DMS 273 (cell line): Measurements from ENCODE around the gene ATXN7L3B.
"Not testable (repeated sequence)": the region's sequence is repeated elsewhere in the genome, so short reads cannot be mapped to it uniquely, and the experiment has no call there.

Experiments
- DNase-seq: peaks from one replicate; lab custom pipeline; 2025; ENCODE audit not compliant: unreplicated experiment; lab: John Stamatoyannopoulos, UW

The ATXN7L3B gene, protein sequence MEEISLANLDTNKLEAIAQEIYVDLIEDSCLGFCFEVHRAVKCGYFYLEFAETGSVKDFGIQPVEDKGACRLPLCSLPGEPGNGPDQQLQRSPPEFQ

DNA sequence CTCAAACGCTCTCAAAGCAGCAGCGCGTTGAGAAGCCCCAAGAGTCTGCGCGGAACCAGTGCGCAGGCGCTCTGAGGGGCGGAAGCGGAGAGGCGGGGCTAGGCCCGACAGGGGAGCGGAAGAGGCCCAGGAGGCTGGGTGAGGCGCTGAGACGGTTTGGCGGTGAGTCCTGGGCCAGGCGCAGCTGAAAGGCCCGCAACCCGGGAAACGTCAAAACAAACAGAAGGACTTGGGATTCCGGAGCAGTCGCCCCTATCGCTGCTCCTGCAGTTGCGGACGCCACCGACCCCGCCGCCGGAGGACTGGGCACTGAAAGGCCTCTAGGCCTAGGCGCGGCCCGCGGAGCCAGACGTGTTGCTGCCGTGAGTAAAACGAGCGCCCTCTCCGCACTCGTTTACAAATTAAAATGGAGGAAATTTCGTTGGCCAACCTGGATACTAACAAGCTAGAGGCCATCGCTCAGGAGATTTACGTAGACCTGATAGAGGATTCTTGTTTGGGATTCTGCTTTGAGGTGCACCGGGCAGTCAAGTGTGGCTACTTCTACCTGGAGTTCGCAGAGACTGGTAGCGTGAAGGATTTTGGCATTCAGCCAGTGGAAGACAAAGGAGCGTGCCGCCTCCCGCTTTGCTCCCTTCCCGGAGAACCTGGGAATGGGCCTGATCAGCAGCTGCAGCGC lies at the start of gene ATXN7L3B:
Gene ATXN7L3B (plus strand): TSS at position 129 of the 679 bp plus-strand sequence. CDS start 278 bp downstream, at position 407.
- DNase-seq = peak; percentile 95

DNA sequence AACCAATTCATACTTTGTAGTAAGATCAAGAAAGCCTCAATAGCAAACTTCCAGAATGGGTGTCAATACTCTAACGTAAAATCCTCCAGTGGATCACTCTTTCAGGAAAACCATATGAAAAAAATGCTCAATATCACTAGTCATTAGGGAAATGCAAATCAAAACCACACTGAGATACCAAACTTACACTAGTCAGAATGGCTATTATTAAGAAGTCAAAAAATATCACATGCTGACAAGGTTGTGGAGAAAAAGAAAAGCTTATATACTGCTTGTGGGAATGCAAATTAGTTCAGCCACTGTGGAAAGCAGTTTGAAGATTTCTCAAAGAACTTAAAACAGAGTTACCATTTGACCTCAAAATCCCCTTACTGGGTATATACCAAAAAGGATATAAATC lies 49.5 kb upstream of the ATXN7L3B start:
- DNase-seq = no peak

DNA sequence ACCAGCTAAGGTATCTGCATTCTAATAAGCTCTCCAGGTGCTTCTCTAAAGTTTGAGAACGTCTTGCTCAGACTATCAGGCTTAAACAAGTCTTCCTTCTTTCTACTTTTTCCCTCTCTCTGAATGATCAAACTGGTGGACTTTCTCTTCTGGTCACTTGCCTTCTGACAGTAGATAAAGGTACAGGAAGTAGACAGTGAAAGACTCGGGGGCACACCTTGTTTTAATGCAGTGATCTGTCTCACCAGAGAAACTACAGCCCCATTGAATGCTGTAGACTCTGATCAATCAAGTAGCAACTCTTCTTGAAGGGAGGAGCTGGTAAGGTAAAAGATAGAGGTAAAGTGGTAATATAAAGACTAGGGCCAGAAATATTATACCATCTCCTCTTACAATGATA lies 48.1 kb upstream of the ATXN7L3B start:
- no peak for DNase-seq

DNA sequence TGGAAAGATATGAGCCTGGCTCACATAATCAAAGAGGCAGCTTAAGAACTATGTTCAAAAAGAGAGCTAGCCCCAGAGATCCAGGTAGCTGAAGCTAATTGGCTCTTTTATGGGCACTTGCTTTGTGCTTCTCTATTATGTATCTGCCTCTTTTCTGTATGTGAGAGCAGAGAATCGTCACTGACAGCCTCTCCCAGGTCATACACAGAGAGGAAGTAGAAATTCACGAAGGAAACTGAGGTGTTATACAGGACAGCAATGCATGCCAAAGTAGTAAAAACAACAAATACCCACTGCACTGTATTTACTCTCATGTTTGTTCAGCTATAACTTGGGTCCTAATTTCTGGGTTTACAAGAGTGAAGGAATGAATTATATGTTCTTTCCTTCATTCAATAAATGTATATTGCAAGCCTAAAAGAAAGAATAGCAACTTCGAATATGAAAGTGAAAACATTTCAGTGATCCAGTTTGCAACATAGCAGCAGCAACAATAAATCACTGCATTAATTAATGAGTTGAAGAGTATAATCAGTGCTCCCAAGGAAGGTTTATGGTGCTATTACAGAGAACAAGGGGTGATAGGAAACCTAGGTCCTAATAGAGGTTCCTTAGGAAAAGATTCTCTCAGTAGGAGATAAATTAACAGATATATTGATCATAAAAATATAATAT lies 47.1 kb upstream of the ATXN7L3B start:
- no peak for DNase-seq

DNA sequence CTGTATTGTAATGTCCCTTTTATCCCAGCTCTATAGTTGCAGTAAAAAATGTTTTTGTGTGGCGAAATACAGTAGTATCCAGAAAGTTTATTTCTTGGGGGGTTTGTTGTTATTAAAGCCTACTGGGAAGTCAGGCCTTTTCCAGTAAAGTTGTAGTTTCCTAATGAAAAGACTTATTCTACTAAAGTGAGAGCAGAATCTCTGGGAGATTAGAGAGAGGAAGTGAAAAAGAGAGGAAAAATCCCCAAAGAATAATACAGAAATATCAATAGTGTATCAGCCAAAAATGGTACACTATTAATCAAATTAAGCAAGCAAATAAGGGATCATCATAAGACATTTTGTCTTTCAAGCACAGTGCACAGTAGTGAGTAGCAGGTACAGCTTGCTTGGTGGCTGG lies 46.3 kb upstream of the ATXN7L3B start:
- no peak for DNase-seq

DNA sequence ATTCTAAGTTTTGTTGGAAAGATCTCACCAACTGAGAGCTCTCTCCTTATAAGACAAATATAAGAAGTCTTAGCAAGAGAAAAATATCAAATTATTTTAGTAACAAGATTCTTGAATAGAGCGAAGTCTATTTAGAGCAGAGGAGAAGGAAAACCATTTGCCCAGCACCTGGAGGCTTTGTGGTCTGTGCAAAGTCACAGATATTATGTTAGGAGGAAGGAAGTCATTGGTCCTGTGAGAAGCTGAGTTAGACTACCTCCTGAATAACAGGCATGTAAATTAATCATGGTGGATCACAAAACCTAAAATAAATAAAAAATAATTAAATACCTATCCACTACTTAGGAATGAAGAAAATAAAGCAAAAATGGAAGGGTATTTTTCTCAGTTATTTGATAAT lies 38.4 kb upstream of the ATXN7L3B start:
- no peak for DNase-seq

DNA sequence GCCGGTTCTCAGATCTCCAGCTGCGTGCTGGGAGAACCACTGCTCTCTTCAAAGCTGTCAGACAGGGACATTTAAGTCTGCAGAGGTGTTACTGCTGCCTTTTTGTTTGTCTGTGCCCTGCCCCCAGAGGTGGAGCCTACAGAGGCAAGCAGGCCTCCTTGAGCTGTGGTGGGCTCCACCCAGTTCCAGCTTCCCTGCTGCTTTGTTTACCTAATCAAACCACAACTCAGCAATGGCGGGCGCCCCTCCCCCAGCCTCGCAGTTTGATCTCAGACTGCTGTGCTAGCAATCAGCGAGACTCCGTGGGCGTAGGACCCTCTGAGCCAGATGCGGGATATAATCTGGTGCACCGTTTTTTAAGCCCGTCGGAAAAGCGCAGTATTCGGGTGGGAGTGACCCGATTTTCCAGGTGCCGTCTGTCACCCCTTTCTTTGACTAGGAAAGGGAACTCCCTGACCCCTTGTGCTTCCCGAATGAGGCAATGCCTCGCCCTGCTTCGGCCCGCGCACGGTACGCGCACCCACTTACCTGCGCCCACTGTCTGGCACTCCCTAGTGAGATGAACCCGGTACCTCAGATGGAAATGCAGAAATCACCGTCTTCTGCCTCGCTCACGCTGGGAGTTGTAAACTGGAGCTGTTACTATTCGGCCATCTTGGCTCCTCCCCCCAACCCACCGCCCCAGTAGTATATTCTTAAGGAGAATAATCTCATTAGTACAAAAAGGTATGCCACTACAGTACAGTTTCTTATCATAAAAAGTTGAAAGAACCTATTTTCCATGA lies 28.6 kb upstream of the ATXN7L3B start:
- not testable (repeated sequence) for DNase-seq

DNA sequence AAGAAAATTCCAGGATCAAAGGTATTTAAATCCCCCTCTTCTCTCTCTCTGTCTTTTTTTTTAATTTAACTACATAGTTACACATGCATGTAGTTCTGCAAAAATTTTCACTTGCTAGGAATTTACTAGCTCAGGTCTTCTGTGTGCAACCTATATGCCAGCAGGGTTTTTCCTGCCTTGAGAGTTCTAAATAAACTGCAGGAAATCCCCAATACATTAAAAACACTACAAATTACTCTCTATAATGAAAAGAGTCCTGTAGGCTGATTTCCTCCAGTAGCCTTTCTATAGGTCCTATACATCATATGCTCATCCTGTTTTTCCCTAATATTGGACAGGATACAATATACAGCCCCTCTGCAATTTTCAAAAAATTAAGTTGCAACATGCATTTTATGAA lies 27.7 kb upstream of the ATXN7L3B start:
- no peak for DNase-seq

DNA sequence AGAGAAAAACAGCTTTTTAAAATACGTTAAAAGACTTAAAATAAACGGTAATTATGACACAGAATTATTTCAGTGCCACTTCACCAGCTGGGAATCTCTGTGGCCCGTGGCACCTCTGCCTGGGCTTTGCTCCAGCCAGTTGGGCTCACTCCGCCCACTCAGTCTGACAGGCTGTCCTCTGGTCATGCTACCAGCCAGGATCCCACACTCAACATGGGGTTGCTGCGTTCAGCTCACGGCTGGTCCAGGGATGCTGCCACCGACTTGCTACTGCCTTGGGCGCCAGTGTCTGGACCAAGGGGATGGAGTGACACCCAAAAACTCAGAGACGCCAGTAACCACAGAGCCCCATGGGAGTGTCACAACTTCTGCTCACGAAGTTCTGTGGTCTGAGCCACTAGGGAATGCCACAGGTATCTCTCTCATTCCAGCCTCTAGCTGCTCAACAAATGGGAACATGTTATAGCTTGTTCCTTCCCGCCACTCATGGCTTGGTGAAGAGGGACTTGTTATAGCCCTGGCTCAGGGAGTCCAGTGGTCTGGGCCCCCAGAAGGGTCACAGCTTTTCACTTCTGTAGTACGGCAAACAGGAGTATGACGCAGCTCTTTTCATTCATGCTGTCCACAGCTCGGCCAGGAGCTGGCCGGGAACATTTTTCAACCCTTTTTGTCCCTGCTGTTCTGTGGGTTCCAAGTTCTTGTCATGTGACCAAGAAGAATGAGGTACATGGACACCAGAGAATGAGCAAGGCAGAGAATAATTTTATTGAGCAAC lies 23.4 kb upstream of the ATXN7L3B start:
- no peak for DNase-seq

DNA sequence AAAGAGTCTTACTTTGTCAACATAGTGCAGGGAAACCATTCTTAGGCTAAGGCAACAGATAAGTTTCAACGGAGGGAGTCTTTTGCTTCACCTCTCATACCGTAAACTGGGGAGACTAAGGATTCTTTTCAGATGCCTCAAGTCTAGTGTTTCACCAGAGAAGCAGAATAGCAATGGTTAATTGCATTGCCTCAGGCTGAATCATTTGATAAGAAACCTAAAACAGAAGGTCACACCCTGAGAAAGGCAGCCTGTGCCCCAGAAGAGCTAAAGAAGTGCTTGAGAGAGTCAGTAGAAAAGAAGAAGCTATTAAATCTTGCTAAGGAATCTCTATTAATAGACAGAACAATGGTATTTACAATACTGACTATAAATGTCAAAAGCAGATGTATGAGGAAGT lies 21.8 kb upstream of the ATXN7L3B start:
- no peak for DNase-seq

DNA sequence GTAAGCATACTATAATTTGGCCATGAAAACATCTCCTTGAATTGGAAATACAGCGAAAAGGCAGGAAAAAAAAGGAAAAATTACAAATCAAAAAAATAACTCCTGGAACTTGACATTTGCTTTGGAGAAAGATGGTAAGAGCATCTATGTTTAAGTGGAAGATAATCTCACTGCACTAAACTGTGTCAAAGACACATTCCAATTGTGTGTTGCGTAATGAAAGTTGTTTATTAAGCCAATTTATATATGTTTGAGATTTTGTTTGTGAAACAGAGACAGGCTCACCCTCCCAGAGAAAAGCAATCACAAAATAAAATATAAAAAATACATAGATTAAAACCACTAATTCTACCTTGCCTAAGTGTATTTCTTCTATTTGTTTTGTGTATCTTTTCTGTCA lies 11.1 kb upstream of the ATXN7L3B start:
- no peak for DNase-seq

DNA sequence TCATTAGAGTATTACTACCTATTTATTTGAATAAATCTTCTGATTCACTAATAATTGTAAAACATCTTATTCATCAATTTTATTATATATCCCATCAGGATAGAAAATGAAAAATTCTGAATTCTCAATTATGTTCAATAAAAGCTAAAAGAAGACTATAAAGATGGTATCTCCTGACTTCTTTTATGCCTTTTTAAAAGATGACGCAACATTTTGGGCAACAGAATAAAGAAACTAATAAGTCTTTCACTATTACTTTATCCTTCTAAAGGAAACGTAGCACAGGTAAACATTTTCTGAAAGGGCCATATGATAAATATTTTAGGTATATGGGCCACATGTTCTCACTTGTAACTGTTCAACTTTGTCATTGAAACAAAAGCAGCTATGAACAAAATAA lies 10.1 kb upstream of the ATXN7L3B start:
- no peak for DNase-seq

DNA sequence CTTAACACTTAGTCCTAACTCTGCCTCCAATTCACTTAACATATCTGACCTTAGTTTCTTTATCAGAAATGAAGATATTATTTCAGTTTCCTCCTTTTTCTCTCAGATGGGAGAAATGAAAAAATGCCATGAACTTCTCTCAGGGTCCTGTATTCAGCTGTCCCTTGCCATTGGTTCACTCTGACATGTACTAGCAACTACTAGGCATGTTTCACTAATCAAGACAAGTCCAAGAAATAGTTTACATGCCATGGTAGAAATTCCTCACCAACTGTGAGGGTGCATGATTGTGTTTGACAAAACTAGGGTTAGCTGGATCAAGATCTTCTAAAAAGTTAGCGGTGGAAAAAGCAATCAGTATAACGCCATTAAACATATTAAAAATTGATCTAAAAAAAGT lies 7.0 kb upstream of the ATXN7L3B start:
- DNase-seq = no peak

DNA sequence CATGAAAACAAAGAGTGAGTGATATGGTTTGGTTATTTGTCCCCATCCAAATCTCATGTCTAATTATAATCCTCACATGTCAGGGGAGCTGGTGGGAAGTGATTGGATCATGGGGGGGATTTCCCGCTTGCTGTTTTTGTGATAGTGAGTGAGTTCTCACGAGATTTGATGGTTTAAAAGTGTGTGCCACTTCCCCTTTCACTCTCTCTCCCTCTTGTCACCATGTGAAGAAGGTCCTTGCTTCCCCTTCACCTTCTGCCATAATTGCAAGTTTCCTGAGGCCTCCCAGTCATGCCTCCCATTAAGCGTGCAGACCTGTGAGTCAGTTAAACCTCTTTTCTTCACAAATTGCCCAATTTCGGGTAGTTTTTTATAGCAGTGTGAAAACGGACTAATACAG lies 2.1 kb upstream of the ATXN7L3B start:
- no peak for DNase-seq

DNA sequence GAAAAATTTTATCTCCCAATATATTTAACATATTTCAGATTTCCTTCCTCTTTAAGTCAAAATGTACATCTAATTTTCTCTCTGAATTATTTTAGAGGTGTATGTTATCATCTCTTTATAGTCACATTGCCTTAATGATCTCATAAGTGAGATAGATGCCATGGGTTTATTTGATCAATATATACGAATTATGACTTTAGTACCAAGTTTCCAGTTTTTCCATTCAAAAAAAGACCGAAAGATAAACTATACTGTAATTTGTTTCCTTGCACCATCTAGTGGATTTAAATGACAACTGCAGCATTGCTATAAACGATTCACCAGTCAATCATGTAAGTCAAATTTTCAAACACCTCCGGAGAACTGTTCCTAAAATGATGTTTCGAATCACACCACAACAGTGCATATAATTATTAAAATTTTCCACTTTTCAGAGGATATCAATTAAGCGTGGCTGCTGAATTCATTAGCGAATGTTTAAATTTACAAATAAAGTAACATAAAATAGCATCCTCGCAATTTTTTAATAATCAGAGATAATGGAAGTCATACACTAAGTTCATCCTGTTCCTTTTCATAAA lies 419 bp upstream of the ATXN7L3B start:
- peak; percentile 70 for DNase-seq

DNA sequence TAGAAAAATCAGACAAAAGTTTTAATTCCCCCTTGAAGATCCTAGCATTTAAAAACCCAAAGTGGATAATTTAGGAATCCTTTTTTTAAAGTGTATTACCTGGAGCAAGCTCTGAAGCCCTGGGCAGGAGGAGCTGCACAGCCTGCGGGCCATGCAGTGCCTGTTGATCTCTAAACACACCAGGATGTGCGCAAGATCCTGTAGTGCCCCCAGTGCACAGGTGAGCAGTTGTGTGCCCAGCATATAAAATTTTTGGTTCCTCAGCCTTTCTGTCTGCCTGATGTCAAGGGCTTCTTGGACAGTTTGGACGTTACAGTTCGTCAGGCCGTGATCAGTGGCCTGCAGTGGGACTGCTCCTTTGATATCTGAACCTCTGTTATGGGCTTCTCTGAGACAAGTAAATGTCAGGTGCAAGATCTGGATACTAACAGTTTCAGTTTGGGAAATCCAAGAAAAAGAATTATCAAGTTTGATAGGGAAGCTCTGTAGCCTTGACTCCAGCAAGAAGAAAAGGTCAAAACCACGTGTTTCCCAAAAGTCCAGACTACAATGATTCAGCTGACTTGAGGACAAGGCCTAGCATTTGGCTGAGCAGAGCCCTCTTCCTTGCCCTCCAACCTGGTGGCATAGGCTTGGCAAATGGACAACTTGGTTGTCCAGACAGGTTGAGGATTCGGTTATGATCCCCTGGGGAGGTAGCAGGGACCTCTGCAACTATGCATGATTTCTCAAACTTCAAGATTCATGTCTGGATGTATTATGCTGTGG lies 1.0 kb downstream of the ATXN7L3B start:
- DNase-seq = peak; percentile 22

DNA sequence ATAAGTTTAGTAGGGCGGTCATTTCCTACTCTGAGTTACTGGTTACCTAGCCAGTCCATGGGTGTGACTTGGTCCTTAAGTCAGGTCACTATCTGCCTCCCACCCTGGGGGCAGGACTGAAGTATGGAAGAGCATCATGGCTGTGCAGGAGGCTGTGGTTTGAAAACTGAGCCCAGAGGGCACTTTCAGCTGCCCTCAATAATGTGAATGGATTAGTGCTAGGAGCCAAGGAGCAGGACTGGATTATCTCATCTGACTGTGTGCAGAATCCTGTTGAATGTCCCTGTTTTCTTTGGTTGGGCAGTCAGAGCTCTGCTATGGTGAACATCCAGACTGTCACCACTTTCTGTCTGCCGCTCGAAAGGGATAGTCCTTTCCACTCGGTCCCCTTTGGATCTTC lies 1.6 kb downstream of the ATXN7L3B start:
- DNase-seq = no peak

DNA sequence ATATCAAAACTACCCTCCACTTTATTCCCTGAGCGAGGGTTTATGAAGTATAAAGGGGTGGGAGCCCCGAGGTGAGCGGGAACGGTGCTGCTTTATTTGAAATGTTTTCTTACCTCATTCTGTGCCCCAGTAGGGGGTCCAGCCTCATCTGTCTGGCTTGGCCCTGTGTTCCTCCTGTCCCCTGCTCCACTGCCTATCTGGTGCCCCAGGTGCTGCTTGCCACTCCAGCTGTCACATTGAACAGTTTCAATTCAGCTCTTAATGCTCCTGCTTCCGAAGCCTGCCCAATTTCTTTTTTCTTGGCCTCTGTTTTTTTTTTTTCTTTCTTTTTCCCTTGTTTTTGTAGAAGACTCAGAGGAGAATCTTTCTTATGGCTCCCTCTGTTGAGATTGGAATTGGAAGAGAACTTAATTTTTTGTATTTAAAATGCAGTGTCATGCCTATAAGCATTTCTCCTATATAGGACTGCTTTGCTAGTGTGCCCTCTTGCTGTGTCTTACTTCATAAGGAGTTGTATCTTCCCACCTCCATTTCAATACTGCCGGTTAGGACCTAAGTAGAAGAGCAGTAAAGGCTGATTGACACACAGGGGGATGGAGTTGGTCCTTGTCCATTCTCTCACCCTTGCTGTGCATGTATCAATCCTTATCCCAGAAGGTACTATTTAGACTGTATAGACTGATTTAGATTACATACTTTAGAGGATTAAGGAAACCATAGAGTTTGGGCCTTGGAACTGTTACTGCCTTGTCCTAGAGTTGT lies 2.3 kb downstream of the ATXN7L3B start:
- DNase-seq = peak; percentile 50

DNA sequence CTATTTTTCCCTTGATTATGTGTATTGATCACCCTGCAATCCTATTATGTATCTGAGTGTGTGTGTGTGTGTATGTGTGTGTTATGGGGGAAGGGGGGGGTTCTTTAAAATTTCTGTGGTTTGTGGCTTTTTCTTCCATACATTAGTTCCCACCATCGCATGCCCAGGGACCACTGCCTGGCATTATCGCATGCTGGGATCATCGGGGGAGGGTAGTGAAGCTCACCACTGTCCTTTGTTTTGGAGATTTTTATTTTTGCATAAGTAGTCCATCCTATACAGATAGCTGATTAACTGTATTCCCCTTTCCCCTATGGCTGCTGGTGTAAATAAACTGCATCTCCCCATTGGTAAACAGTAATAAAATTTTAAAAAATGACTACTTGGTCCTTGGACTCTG lies 3.4 kb downstream of the ATXN7L3B start:
- no peak for DNase-seq
